Subcutaneous adipose tissue (tissue), 4 donors: ENCODE data around the gene EFCC1. TPM values are rescaled to one million over a fixed set of nuclear protein-coding genes. Genes with fewer than 3 reads are reported as not detected.

Experiments
- total RNA-seq, 4 donors: library from RNA; depleted of rRNA; stranded (reverse); fragments of >200 nt; gene quantifications; one replicate each; pipeline ENCODE4 v1.1.0, GENCODE V29; 2016
- TF ChIP-seq, protein P1 (sequence below): fragments of 450-650 bp; IDR thresholded peaks from one replicate; pipeline ENCODE4 v1.5.1; 2016; ENCODE audit warnings: low read depth, mild to moderate bottlenecking, control low read depth, antibody characterized with exemption, moderate library complexity

The EFCC1 gene
- total RNA-seq, 4 donors from 2014 or later, result 0.33 to 3.8 (median 0.72) TPM

DNA sequence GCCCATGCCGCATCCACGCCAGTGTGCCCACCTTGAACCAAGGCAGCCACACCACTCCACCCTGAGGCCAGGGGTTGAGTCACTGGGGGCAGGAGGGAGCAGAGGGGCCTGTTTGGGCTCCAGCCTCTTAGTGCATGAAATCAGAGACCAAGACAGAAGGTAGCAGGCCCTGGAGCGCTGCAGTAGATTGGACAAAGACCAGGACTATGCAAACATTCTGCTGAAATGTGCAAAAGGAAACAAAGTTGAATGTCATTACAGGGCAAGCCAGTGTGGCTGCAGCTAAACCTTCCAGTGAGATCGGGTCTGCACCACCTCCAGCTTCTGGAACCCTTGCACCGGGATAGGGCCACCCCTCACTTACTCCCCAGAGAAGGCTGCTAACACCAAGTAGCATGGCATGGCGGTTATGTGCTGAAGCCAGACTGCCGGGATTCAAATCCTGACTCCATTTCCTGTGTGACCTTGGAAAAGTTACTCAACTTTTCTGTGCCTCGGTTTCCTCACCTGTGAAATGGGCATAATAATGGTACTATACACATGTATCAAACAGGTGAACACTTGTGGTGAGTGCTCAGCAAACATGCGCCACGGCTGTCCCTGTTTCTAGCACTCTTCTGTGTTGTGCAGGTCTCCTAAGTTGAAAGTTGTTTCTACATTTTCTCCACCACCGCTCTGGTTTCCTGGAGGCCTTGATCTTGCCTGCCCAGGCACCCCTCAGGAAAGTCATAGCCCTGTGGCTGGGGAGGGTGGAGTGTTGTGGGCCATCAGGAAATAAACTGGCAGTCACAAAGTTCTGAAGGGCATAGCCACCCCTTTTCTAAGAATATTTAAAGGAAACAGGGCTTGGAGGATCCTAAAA lies 34.5 kb downstream of the EFCC1 start:
- TF ChIP-seq, protein P1, sequence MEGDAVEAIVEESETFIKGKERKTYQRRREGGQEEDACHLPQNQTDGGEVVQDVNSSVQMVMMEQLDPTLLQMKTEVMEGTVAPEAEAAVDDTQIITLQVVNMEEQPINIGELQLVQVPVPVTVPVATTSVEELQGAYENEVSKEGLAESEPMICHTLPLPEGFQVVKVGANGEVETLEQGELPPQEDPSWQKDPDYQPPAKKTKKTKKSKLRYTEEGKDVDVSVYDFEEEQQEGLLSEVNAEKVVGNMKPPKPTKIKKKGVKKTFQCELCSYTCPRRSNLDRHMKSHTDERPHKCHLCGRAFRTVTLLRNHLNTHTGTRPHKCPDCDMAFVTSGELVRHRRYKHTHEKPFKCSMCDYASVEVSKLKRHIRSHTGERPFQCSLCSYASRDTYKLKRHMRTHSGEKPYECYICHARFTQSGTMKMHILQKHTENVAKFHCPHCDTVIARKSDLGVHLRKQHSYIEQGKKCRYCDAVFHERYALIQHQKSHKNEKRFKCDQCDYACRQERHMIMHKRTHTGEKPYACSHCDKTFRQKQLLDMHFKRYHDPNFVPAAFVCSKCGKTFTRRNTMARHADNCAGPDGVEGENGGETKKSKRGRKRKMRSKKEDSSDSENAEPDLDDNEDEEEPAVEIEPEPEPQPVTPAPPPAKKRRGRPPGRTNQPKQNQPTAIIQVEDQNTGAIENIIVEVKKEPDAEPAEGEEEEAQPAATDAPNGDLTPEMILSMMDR, result no peak

DNA sequence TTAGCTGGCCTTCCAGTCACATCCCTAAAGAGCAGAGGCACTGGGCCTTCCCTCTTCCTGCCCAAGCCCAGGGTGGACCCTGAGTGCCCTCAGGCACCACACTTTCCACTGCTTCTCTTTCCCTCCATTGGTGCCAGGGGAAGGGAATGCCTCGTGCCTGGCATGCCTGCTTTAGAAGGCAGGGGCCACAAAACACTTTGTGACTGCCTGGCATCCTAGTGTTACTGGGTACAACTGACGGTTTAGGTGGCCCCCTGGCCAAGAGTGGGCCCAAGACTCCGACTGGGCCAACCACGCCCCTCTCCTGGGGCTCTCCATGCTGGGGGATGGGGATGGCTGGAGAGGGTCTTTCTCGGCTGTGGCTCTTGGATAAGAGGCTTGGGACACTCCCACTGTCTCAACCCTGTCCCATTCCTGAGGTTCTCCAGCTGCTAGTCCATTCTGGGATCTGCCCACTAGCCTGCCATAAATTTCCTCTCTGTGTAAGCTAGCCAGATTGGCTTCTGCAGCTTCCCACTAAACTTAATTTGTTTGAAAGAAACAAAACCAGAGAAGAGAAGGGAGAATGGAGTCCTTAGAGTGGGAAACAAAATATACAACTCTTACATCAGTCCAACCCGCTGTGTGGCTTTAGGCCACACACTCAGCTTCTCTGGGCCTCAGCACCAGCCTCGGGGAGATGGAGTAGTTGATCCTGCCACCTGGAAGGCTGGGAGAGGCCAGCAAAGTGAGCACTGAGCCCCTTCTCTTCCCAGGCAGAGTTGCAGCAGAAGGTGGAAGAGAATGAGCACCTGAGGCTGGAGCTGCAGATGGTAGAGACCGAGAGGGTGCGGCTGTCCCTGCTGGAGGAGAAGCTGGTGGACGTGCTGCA lies 35.4 kb downstream of the EFCC1 start:
- TF ChIP-seq, protein P1, result no peak

DNA sequence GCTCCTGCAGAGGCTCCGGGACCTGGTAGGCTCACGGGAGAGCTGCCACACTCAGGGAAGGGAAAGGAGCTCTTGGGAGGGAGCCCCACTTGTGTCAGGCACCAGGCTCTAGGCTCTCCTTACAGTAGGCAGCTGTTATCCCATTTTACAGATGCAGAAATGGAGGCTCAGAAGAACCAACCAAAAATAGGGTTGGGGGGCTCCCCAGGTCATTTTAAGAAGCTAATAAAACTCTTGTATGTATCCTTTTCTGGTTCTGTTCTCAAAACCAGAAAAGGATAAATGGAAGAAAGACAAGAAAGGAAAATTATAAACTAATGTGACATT lies 36.0 kb downstream of the EFCC1 start:
- TF ChIP-seq, protein P1, result no peak

DNA sequence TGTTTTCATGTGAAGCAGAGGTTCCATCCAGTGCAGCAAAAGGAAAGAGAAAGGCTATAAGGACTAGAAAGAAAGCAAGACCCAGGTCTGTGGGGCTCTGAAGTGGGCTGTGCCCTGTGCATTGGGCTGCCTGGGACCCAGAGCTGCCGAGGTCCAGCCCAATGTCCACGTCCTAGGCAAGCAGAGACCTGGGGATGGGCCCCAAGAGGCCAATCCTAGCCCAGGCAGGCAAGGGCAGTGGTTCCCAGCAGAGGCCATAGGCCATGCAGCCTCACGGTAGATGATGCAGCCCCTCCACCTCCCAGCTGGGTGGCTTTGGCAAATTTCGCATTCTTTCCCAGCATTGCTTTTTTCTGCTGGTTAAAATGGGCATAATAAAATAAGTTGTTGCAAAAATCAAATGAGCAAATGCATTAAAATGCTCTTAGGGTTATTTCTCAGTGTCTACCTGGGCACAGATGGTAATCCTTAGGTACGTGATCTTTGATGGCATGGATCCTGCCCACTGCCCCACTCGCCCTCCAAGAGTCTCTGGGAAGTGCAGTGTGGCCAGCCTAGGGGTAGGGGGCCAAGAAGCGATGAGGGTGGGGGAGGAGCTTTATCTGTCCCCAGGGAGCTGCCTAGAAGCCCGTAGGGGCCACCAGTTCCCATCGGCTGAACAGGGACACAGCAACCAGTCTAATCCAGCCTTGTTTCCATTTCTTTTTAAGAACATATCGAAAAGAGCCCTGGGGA lies 37.2 kb downstream of the EFCC1 start:
- TF ChIP-seq, protein P1, result no peak

DNA sequence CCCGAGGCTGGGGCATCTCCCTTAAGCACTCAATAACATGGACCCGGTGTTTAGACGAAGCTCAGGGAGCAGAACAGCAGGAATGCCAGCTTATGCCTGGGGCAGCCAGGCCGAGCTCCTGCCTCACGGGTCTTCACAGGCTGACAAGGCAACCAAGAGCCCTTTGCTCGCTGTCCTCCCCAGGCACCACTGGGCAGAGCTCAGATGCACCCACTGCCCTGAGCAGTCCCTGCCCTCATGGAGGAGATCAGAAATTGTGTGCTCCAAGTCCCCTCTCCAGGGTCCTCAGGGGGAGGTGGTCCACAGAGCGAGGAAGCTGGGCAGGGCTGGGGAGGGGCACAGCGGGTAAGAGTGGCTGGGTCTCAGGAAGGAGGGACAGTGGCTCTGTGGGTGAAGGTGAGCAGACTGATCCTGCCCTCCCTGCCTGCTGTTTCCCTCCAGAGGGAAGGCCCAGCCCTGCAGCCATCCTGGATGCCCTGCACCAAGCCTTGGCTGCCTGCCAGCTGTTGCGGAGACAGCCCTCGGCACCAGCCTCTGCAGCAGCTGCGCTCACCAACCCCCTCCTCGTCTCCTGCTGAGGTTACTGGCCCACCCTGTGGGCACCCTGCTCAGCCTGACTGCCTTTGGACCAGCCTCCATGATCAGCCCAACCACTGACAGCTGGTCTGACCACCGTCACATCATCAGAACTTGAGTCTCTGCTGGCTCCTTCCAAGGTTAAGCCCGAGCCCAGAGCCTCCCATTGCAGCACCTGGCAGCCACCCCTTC lies 38.4 kb downstream of the EFCC1 start:
- TF ChIP-seq, protein P1, result no peak

DNA sequence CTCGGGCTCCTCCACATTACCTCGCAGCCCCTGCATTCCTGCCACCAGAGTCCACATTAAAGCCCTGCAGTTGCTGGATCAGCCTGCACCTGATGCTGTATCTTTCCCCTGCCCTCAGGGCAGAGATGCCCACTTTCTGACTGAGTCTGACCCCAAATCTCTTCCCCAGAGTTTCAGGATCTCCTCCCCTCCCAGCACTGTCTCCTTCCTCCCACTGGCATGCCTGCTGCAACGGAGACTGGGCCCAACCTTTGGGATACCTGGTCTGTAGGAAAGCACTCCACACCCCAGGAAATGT lies 38.9 kb downstream of the EFCC1 start:
- TF ChIP-seq, protein P1, result no peak
